Spinal cord (tissue), 10 donors: ENCODE measurements around the gene OR7C1. TPM values are rescaled to one million over a fixed set of nuclear protein-coding genes. Genes with fewer than 3 reads are reported as not detected.
"Not testable (repeated sequence)": the region's sequence is repeated elsewhere in the genome, so short reads cannot be mapped to it uniquely, and the experiment has no call there.

Experiments
- DNase-seq, 6 donors: peaks; one replicate each; pipeline versions ENCODE4 v3.0.0 to v3.0.0-alpha.2; 2013 to 2015; ENCODE audit warnings: low spot score in 6 of 6, low read depth in 4 of 6
- H3K27ac ChIP-seq: one replicate; pipeline ENCODE4 v1.5.1; 2013; ENCODE audit warnings: low read depth, low read length, control low read depth
- H3K27me3 ChIP-seq: one replicate; pipeline ENCODE4 v1.6.1; 2013; ENCODE audit warnings: low read length; ENCODE audit not compliant: control insufficient read depth, insufficient read depth
- H3K36me3 ChIP-seq: one replicate; pipeline ENCODE4 v1.6.1; 2013; ENCODE audit warnings: low read length; ENCODE audit not compliant: control insufficient read depth, insufficient read depth
- H3K4me1 ChIP-seq: one replicate; pipeline ENCODE4 v1.6.1; 2013; ENCODE audit warnings: low read length; ENCODE audit not compliant: control insufficient read depth, insufficient read depth
- H3K4me3 ChIP-seq: one replicate; pipeline ENCODE4 v1.5.1; 2013; ENCODE audit warnings: low read depth, low read length, control low read depth
- H3K9me3 ChIP-seq: one replicate; pipeline ENCODE4 v1.6.1; 2013; ENCODE audit warnings: low read length; ENCODE audit not compliant: control insufficient read depth, insufficient read depth
- WGBS: methylation state at CpG from one replicate; pipeline ENCODE4 v1.1.5; 2013; ENCODE audit warnings: missing lambda C conversion rate; ENCODE audit not compliant: insufficient coverage; 5-methylcytosine and 5-hydroxymethylcytosine counted together
- polyA plus RNA-seq, 2 donors: library from polyadenylated mRNA; unstranded; fragments of 120-200 nt; gene quantifications; one replicate each; pipeline ENCODE4 v1.2.1, GENCODE V29; 2013; ENCODE audit not compliant: insufficient read length in 2 of 2
- total RNA-seq, 2 donors: library from RNA; depleted of rRNA in 1 of 2; stranded (reverse); fragments of 120-200 nt in 1 of 2; fragments of >200 nt in 1 of 2; gene quantifications; one replicate each; pipeline versions ENCODE4 v1.2.3 to v1.2.4, GENCODE V29; 2013 to 2014
- donor health status: healthy.

OR7C1 gene
- total and polyA plus RNA-seq, 4 donors = 0.10 to 0.83 (median 0.25) TPM

GRCh38 chr19:14792250-14792649, 42.7 kb downstream of the OR7C1 start:
- WGBS = 100% methylated on average over 1 of the region's 6 CpGs
- H3K4me1 ChIP-seq, H3K9me3 ChIP-seq, H3K4me3 ChIP-seq, H3K27me3 ChIP-seq, H3K36me3 ChIP-seq, H3K27ac ChIP-seq: not testable (repeated sequence)
- DNase-seq = peak in 1 of 6 donors; percentile 23

- peaks cover 3% of the 10 kb centered on the region for H3K4me1 ChIP-seq
- no peaks in the 10 kb centered on the region for H3K27me3 ChIP-seq
- H3K27ac ChIP-seq = no peak overlapping the region
- WGBS = 15% methylated on average over 17 of the region's 18 CpGs
- H3K4me3 ChIP-seq = no peak overlapping the region
- H3K9me3 ChIP-seq = no peaks in the 10 kb centered on the region
- no peaks in the 10 kb centered on the region for H3K36me3 ChIP-seq
- peak in 2 of 6 donors; percentile 21 to 33 for DNase-seq
These were observed 48.5 kb downstream of the OR7C1 start for GRCh38 chr19:14786421-14786851.

- not testable (repeated sequence) for DNase-seq, H3K9me3 ChIP-seq, H3K36me3 ChIP-seq, H3K27me3 ChIP-seq, H3K4me3 ChIP-seq, H3K27ac ChIP-seq, H3K4me1 ChIP-seq
- WGBS = 57% methylated on average over 3 of the region's 11 CpGs
These were observed 49.7 kb downstream of the OR7C1 start for GRCh38 chr19:14785102-14785793.

GRCh38 chr19:14784730-14785101, 50.3 kb downstream of the OR7C1 start:
- 71% methylated on average over 2 of the region's 10 CpGs for WGBS
- not testable (repeated sequence) for H3K36me3 ChIP-seq, H3K27ac ChIP-seq, H3K4me1 ChIP-seq, DNase-seq, H3K9me3 ChIP-seq, H3K4me3 ChIP-seq, H3K27me3 ChIP-seq

- not testable (repeated sequence) for H3K9me3 ChIP-seq, H3K4me3 ChIP-seq, H3K36me3 ChIP-seq, H3K27me3 ChIP-seq, H3K4me1 ChIP-seq, DNase-seq, H3K27ac ChIP-seq
- 100% methylated on average over 1 of the region's 8 CpGs for WGBS
These were observed 51.5 kb downstream of the OR7C1 start for GRCh38 chr19:14783410-14783998.

GRCh38 chr19:14782626-14783409, 52.2 kb downstream of the OR7C1 start:
- Histone ChIP-seq H3K36me3 (no peaks in the 10 kb centered on the region), H3K4me1 (peaks cover 3% of the 10 kb centered on the region), H3K27me3 (no peaks in the 10 kb centered on the region), H3K27ac (no peak overlapping the region), H3K4me3 (no peak overlapping the region), H3K9me3 (no peaks in the 10 kb centered on the region)
- DNase-seq = no peak
- WGBS = 92% methylated on average over 11 of the region's 16 CpGs

- 95% methylated on average over 6 of the region's 17 CpGs for WGBS
- DNase-seq, H3K9me3 ChIP-seq, H3K4me1 ChIP-seq, H3K36me3 ChIP-seq, H3K27me3 ChIP-seq, H3K4me3 ChIP-seq, H3K27ac ChIP-seq: not testable (repeated sequence)
These were observed 53.1 kb downstream of the OR7C1 start for GRCh38 chr19:14781713-14782536.

GRCh38 chr19:14780622-14781225, 54.3 kb downstream of the OR7C1 start:
- H3K27ac ChIP-seq, H3K9me3 ChIP-seq, DNase-seq, H3K4me3 ChIP-seq, H3K36me3 ChIP-seq: not testable (repeated sequence)
- Histone ChIP-seq H3K4me1 (peaks cover 15% of the 10 kb centered on the region), H3K27me3 (peaks cover 14% of the 10 kb centered on the region)
- WGBS = 80% methylated on average over 2 of the region's 14 CpGs

GRCh38 chr19:14779151-14779550, 55.8 kb downstream of the OR7C1 start:
- no CpG with 5 or more reads among the region's 5 CpGs for WGBS
- Histone ChIP-seq H3K27ac (no peak overlapping the region), H3K4me1 (peaks cover 15% of the 10 kb centered on the region), H3K4me3 (no peak overlapping the region), H3K27me3 (peaks cover 14% of the 10 kb centered on the region), H3K9me3 (no peaks in the 10 kb centered on the region), H3K36me3 (no peaks in the 10 kb centered on the region)
- DNase-seq = no peak
